ENCODE measurements around the gene NOS1. TPM values are rescaled to one million over a fixed set of nuclear protein-coding genes. Genes with fewer than 3 reads are reported as not detected.

NOS1 gene
- total RNA-seq, 4 donors from 2014 or later = 0.79 to 1.6 (median 0.96) TPM; not detected in 1

DNA sequence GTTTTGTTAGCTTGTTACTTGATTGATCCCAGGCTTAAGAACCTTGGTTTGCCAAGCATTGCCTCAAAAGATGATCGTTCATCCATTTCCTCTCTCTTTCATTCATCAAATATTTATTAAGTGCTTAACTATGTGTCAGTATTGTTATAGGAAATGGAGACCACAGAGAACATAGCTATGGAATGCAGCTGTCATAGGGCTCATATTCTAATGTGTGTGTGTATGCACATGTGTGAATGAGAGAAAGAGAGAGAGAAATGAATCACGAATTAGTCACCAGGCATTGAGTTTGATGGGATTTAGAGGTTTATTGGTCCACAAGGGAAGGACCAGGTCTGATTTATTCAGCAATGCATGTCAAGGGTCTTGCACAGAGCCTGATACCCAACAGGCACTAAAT is 100.2 kb downstream of the NOS1 start:
- Histone ChIP-seq H3K27me3 (no peaks in the 10 kb centered on the region), H3K27ac (no peak overlapping the region), H3K9me3 (no peaks in the 10 kb centered on the region), H3K36me3 (no peaks in the 10 kb centered on the region), H3K4me3 (no peak overlapping the region), H3K4me1 (no peaks in the 10 kb centered on the region)
- WGBS, 2 donors (ENCODE audit: low coverage in 1 of 2) = 68 to 89% methylated on average over 1 to 2 of the region's 2 CpGs
- in situ Hi-C loops (cut with MboI; ENCODE audit: low pct_ligation_motif_present in 1 of 4, low pct_unique_long_range_greater_than_20kb in 1 of 4, low sequenced_read_pairs in 3 of 4) = no loop called here
- TF ChIP-seq, protein P1, sequence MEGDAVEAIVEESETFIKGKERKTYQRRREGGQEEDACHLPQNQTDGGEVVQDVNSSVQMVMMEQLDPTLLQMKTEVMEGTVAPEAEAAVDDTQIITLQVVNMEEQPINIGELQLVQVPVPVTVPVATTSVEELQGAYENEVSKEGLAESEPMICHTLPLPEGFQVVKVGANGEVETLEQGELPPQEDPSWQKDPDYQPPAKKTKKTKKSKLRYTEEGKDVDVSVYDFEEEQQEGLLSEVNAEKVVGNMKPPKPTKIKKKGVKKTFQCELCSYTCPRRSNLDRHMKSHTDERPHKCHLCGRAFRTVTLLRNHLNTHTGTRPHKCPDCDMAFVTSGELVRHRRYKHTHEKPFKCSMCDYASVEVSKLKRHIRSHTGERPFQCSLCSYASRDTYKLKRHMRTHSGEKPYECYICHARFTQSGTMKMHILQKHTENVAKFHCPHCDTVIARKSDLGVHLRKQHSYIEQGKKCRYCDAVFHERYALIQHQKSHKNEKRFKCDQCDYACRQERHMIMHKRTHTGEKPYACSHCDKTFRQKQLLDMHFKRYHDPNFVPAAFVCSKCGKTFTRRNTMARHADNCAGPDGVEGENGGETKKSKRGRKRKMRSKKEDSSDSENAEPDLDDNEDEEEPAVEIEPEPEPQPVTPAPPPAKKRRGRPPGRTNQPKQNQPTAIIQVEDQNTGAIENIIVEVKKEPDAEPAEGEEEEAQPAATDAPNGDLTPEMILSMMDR (IDR thresholded peaks at IDR 0.05) = no peak
- no peak for TF ChIP-seq POLR2AphosphoS5 (IDR thresholded peaks at IDR 0.05)
- TF ChIP-seq EP300 (IDR thresholded peaks at IDR 0.05; ENCODE audit: low read depth) = no peak
- no peak for TF ChIP-seq POLR2A (IDR thresholded peaks at IDR 0.05)
- DNase-seq = no peak
- intact Hi-C loops (cut with DNase I; ENCODE audit: low total_unique reads) = no loop called here

DNA sequence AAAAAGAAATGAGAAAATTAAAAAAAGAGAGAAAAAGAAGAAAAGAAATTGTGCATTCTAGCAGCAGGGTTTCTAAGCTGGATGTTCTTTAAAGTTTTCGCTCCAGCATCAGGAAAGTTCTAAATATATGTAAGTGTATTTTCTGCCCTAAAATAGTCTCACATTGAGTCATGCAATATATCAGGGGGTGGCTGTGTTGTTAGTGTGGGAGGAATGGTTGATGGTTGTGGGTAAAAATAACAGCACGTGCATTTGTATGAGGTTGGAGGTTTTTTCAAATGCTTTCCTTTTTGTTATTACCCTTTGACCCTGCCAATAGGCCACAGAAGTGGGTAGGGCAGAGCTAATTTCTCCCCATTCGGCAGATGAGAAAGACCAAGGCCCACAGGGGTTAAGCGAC is 106.0 kb downstream of the NOS1 start:
- no peak overlapping the region for H3K27ac ChIP-seq
- H3K4me3 ChIP-seq = no peak overlapping the region
- H3K36me3 ChIP-seq = no peaks in the 10 kb centered on the region
- no peaks in the 10 kb centered on the region for H3K4me1 ChIP-seq
- no peaks in the 10 kb centered on the region for H3K27me3 ChIP-seq
- DNase-seq = no peak
- intact Hi-C loops (cut with DNase I; ENCODE audit: low total_unique reads) = no loop called here
- 64% methylated on average over 3 to 4 of the region's 4 CpGs for WGBS, 2 donors (ENCODE audit: low coverage in 1 of 2)
- TF ChIP-seq POLR2A (IDR thresholded peaks at IDR 0.05) = no peak
- no peak for TF ChIP-seq POLR2AphosphoS5 (IDR thresholded peaks at IDR 0.05)
- TF ChIP-seq, protein P1 (IDR thresholded peaks at IDR 0.05) = no peak
- no peak for TF ChIP-seq EP300 (IDR thresholded peaks at IDR 0.05; ENCODE audit: low read depth)
- H3K9me3 ChIP-seq = no peaks in the 10 kb centered on the region
- in situ Hi-C loops (cut with MboI; ENCODE audit: low pct_ligation_motif_present in 1 of 4, low pct_unique_long_range_greater_than_20kb in 1 of 4, low sequenced_read_pairs in 3 of 4) = no loop called here

DNA sequence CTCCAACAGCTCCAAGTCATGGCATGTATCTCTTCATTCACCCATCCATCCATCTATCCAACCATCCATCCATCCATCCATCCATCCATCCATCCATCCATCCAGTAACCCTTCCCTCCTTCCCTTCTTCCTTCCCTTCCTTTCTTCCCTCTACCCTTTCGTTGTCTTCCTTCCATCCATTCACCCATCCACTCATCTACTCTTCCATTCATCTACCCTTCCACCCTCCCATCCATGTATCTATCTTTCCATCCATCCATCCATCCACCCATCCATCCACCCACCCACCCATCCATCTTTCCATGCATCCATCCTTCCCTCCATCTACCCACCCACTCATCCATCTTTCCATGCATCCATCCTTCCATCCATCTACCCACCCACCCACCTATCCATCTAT is 117.9 kb downstream of the NOS1 start:
- no peaks in the 10 kb centered on the region for H3K27me3 ChIP-seq
- H3K9me3 ChIP-seq = no peaks in the 10 kb centered on the region
- H3K4me3 ChIP-seq = no peak overlapping the region
- in situ Hi-C loops (cut with MboI; ENCODE audit: low pct_ligation_motif_present in 1 of 4, low pct_unique_long_range_greater_than_20kb in 1 of 4, low sequenced_read_pairs in 3 of 4) (loop anchor here in 2 of 4 donors (25.0 kb wide), 2 partner anchors 344 to 594 kb away; no protein-coding TSS in a partner anchor), intact Hi-C loops (cut with DNase I; ENCODE audit: low total_unique reads) (no loop called here)
- H3K27ac ChIP-seq = no peak overlapping the region
- H3K36me3 ChIP-seq = no peaks in the 10 kb centered on the region
- H3K4me1 ChIP-seq = no peaks in the 10 kb centered on the region
- TF ChIP-seq POLR2AphosphoS5 (IDR thresholded peaks at IDR 0.05) = no peak
- TF ChIP-seq, protein P1 (IDR thresholded peaks at IDR 0.05) = no peak
- TF ChIP-seq POLR2A (IDR thresholded peaks at IDR 0.05) = no peak
- TF ChIP-seq EP300 (IDR thresholded peaks at IDR 0.05; ENCODE audit: low read depth) = no peak
- 75 to 82% methylated on average over 1 of the region's 1 CpG for WGBS, 2 donors (ENCODE audit: low coverage in 1 of 2)
- DNase-seq = no peak

DNA sequence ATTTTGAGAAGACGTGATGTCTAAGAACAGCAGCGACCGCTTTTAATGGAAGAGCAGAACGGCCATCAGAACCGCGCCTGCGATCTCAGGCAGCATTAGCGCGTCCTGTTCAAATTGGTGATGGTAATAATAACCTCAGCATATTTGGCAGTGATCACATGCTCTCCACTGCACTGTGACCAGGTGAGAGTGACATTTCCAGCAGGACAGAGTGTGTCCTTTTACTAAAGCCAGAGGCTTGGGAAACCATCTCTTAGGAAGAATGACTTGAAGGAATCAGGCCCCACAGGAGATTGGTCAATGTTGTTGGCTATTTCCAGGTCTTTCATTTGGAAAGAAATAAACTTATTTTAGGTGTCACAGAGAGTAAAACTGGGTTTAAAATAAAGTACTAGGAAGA is 119.7 kb downstream of the NOS1 start:
- Histone ChIP-seq H3K27ac (no peak overlapping the region), H3K36me3 (no peaks in the 10 kb centered on the region), H3K27me3 (peaks cover 9% of the 10 kb centered on the region), H3K4me1 (no peaks in the 10 kb centered on the region), H3K9me3 (no peaks in the 10 kb centered on the region), H3K4me3 (no peak overlapping the region)
- WGBS, 2 donors (ENCODE audit: low coverage in 1 of 2) = 89 to 100% methylated on average over 1 to 9 of the region's 9 CpGs
- in situ Hi-C loops (cut with MboI; ENCODE audit: low pct_ligation_motif_present in 1 of 4, low pct_unique_long_range_greater_than_20kb in 1 of 4, low sequenced_read_pairs in 3 of 4) = loop anchor here in 2 of 4 donors (25.0 kb wide), 2 partner anchors 346 to 596 kb away; no protein-coding TSS in a partner anchor
- TF ChIP-seq EP300 (IDR thresholded peaks at IDR 0.05; ENCODE audit: low read depth) = no peak
- no peak for TF ChIP-seq POLR2A (IDR thresholded peaks at IDR 0.05)
- TF ChIP-seq, protein P1 (IDR thresholded peaks at IDR 0.05) = no peak
- no peak for TF ChIP-seq POLR2AphosphoS5 (IDR thresholded peaks at IDR 0.05)
- DNase-seq = no peak
- intact Hi-C loops (cut with DNase I; ENCODE audit: low total_unique reads) = no loop called here

Measured in transverse colon (tissue), 4 donors.